ENCODE results near the gene RHOJ. TPM values are rescaled to one million over a fixed set of nuclear protein-coding genes. Genes with fewer than 3 reads are reported as not detected.

The RHOJ gene
- total RNA-seq, 8 experiments from 2014 or later, result 0.21 to 22.2 (median 0.72) TPM; not detected in 1

DNA sequence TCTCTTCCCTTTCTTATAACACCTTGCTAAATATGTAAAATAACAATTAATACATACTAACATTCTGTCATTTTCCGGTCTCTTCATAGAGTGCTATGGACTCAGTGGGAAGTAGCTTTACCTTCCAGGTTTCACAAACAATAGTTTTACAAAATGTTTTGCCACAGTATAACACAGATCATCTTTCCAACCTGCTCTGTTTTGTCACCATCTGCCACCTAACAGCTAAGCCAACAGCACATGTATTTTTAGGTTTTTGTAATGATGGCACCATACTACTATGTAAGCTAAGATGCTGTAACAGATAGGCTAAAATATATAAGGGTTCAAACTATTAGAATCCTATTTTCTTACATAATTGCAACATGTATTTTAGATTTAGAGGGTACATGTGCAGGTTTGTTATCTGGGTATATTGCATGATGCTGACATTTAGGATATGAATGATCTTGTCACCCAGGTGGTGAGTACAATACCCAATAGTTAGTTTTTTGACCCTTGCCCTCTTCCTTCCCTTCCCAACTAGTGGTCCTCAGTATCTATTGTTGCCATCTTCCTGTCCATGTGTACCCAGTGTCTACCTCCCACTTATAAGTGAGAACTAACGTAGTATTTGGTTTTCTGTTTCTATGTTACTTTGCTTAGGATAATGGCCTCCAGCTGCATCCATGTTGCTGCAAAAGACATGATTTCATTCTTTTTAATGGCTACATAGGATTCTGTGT, 8.7 kb downstream of the RHOJ start:
- 56 to 100% (median 76%) methylated on average over 1 to 2 of the region's 2 CpGs; no CpG with 5 or more reads in 2 of the 10 experiments for WGBS, 10 experiments
- no peak overlapping the region for H3K27ac ChIP-seq
- in situ Hi-C loops (cut with MboI; ENCODE audit: low pct_unique_long_range_greater_than_20kb in 2 of 9, low sequenced_read_pairs in 9 of 9, unreplicated experiment in 9 of 9), result no loop called here
- no peaks in the 10 kb centered on the region for H3K4me1 ChIP-seq (replicated peaks in 1 of 2)
- ATAC-seq (replicated peaks in 6 of 8), result no peak
- H3K4me3 ChIP-seq, result no peak overlapping the region

DNA sequence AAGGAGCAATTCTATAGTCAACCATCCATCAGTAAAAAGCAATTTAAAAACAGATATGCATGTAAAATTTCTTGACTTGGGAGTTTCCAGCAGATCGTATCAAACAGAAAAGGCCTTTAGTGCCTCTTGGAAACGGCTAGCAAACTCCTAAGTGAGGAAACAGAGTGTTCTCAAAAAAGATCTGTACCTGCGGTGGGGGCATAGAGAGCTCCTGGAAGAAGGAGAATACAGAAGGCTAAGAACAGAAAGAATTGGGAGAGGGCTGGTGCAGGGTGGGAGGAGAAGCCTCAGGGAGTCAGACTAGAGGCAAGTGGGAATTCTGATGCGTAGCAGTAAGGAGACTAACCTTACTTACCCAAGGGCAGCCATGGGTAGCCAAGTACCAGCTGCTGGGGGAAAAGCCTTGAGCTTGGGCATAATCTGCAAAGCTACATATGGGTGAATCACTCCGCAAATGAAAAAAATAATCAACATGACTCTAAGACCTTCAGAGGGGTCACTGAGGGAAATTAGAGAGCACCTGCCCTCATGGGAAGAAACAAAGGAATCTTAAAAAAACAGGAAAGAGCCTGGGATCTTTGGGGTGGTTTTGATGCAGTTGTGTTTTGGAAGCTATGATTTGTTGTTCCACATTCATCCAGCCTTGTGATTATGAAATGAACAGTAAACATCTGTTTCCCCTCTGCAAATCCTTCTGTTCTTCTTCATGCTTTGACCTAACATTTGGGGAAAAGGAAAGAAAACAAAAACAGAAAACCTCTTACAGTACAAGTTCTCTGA, 10.4 kb downstream of the RHOJ start:
- in situ Hi-C loops (cut with MboI; ENCODE audit: low pct_unique_long_range_greater_than_20kb in 2 of 9, low sequenced_read_pairs in 9 of 9, unreplicated experiment in 9 of 9), result no loop called here
- WGBS, 10 experiments, result 15 to 95% (median 70%) methylated on average over 1 to 4 of the region's 5 CpGs; no CpG with 5 or more reads in 1 of the 10 experiments
- H3K4me3 ChIP-seq, result no peak overlapping the region
- no peaks in the 10 kb centered on the region for H3K4me1 ChIP-seq (replicated peaks in 1 of 2)
- ATAC-seq (replicated peaks in 6 of 8), result no peak
- H3K27ac ChIP-seq, result no peak overlapping the region

- H3K4me3 ChIP-seq, result no peak overlapping the region
- H3K4me1 ChIP-seq (replicated peaks in 1 of 2), result peaks cover 0 to 10% of the 10 kb centered on the region in 2 donors
- WGBS, 10 experiments, result 7 to 89% (median 54%) methylated on average over 1 to 3 of the region's 3 CpGs; no CpG with 5 or more reads in 1 of the 10 experiments
- H3K27ac ChIP-seq, result no peak overlapping the region
- ATAC-seq (replicated peaks in 6 of 8), result no peak
- in situ Hi-C loops (cut with MboI; ENCODE audit: low pct_unique_long_range_greater_than_20kb in 2 of 9, low sequenced_read_pairs in 9 of 9, unreplicated experiment in 9 of 9), result no loop called here
Observed at GRCh38 chr14:63220526-63220925, 16.3 kb downstream of the RHOJ start.

DNA sequence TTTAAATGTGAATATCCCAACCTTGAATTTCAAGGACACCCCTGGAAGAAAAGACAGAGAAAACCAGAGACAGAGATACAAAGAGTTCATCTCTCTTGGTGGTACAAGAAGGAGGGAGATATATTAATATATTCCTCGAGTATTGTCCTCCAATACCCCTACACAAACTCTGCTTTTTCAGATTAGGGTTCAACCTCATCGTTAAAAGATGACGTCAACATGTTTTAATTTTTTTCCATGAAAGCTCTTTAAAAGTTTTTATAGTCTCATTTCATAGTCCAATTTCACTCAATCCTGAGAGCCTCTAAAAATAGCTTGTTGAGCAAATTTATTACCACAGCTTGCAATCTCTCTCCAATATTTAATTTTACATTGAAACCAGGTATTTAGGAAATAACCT, 19.4 kb downstream of the RHOJ start:
- peaks cover 0 to 10% of the 10 kb centered on the region in 2 donors for H3K4me1 ChIP-seq (replicated peaks in 1 of 2)
- no peak overlapping the region for H3K4me3 ChIP-seq
- H3K27ac ChIP-seq, result no peak overlapping the region
- WGBS, 10 experiments, result 0 to 100% (median 64%) methylated on average over 1 to 3 of the region's 3 CpGs
- in situ Hi-C loops (cut with MboI; ENCODE audit: low pct_unique_long_range_greater_than_20kb in 2 of 9, low sequenced_read_pairs in 9 of 9, unreplicated experiment in 9 of 9), result no loop called here
- ATAC-seq (replicated peaks in 6 of 8), result no peak

GRCh38 chr14:63224196-63224595, 20.0 kb downstream of the RHOJ start:
- WGBS, 10 experiments, result 18 to 67% (median 32%) methylated on average over 1 to 4 of the region's 4 CpGs; no CpG with 5 or more reads in 3 of the 10 experiments
- Histone ChIP-seq H3K4me3 (no peak overlapping the region), H3K27ac (peak overlapping the region in 1 of 2 donors; percentile 50), H3K4me1 (replicated peaks in 1 of 2) (peaks cover 0 to 10% of the 10 kb centered on the region in 2 donors)
- peak in 6 of 8 experiments; percentile 24 to 78 (median 58) for ATAC-seq (replicated peaks in 6 of 8)
- in situ Hi-C loops (cut with MboI; ENCODE audit: low pct_unique_long_range_greater_than_20kb in 2 of 9, low sequenced_read_pairs in 9 of 9, unreplicated experiment in 9 of 9), result no loop called here

- Histone ChIP-seq H3K27ac (no peak overlapping the region), H3K4me1 (replicated peaks in 1 of 2) (peaks cover 0 to 10% of the 10 kb centered on the region in 2 donors), H3K4me3 (no peak overlapping the region)
- in situ Hi-C loops (cut with MboI; ENCODE audit: low pct_unique_long_range_greater_than_20kb in 2 of 9, low sequenced_read_pairs in 9 of 9, unreplicated experiment in 9 of 9), result no loop called here
- WGBS, 10 experiments, result 47 to 100% (median 93%) methylated on average over 1 to 2 of the region's 2 CpGs; no CpG with 5 or more reads in 1 of the 10 experiments
- no peak for ATAC-seq (replicated peaks in 6 of 8)
Observed at GRCh38 chr14:63228217-63228616, 24.0 kb downstream of the RHOJ start.

- no peak for ATAC-seq (replicated peaks in 6 of 8)
Observed at GRCh38 chr14:63229330-63230059, 25.3 kb downstream of the RHOJ start.

GRCh38 chr14:63231766-63232165, 27.5 kb downstream of the RHOJ start:
- ATAC-seq (replicated peaks in 6 of 8), result no peak
- H3K4me1 ChIP-seq (replicated peaks in 1 of 2), result no peaks in the 10 kb centered on the region
- in situ Hi-C loops (cut with MboI; ENCODE audit: low pct_unique_long_range_greater_than_20kb in 2 of 9, low sequenced_read_pairs in 9 of 9, unreplicated experiment in 9 of 9), result no loop called here
- 0 to 100% (median 60%) methylated on average over 1 to 3 of the region's 3 CpGs; no CpG with 5 or more reads in 1 of the 10 experiments for WGBS, 10 experiments
- H3K27ac ChIP-seq, result no peak overlapping the region
- H3K4me3 ChIP-seq, result no peak overlapping the region

More at GRCh38 chr14:63229330-63230059, 25.3 kb downstream of the RHOJ start:
- Histone ChIP-seq H3K27ac (no peak overlapping the region), H3K4me3 (no peak overlapping the region), H3K4me1 (replicated peaks in 1 of 2) (peaks cover 0 to under 1% of the 10 kb centered on the region in 2 donors)
- 58 to 100% (median 84%) methylated on average over 2 to 5 of the region's 5 CpGs for WGBS, 10 experiments
- in situ Hi-C loops (cut with MboI; ENCODE audit: low pct_unique_long_range_greater_than_20kb in 2 of 9, low sequenced_read_pairs in 9 of 9, unreplicated experiment in 9 of 9), result no loop called here

DNA sequence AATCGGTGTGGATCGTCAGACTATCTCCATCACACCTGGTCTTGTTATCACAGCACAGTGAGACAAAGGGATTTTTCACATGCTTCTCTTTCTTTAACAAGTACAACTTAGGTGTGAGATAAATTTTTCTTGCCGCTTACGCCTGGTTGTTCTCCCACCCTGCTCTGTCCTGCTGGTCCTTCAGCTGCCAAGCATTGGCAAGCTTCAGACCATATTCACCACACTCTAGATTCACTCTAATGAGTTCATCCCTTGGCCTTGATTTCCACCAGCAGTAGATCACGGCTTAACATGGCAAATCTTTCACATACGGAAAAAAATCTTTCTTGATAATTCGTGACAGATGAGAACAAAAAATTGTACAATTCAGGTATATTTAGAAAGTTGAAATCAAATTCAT, 33.5 kb downstream of the RHOJ start:
- no peak for ATAC-seq (replicated peaks in 6 of 8)
- H3K4me3 ChIP-seq, result no peak overlapping the region
- WGBS, 10 experiments, result 31 to 100% (median 85%) methylated on average over 2 to 7 of the region's 7 CpGs
- H3K4me1 ChIP-seq (replicated peaks in 1 of 2), result no peaks in the 10 kb centered on the region
- H3K27ac ChIP-seq, result no peak overlapping the region
- in situ Hi-C loops (cut with MboI; ENCODE audit: low pct_unique_long_range_greater_than_20kb in 2 of 9, low sequenced_read_pairs in 9 of 9, unreplicated experiment in 9 of 9), result no loop called here

DNA sequence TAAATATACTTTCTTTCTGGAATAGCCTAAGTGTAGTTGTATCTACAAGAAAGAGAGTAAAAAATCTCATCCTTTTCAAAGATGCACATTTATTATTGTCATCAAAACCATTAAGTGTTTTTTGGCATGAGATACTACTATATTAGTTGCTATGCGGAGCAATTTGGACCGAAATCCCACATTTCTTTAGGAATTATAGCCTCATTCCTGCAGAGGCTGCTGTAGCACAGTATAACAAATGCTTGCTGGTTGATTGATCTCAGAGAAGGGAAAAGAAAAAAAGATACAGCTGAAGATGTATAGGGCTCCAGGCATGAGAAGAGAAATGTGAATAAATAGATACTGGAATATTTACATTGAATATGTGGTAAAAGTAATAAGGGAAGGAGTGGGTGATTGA, 36.0 kb downstream of the RHOJ start:
- in situ Hi-C loops (cut with MboI; ENCODE audit: low pct_unique_long_range_greater_than_20kb in 2 of 9, low sequenced_read_pairs in 9 of 9, unreplicated experiment in 9 of 9), result no loop called here
- Histone ChIP-seq H3K4me1 (replicated peaks in 1 of 2) (no peaks in the 10 kb centered on the region), H3K4me3 (no peak overlapping the region), H3K27ac (no peak overlapping the region)
- ATAC-seq (replicated peaks in 6 of 8), result no peak
- 3 to 100% (median 86%) methylated on average over 1 to 2 of the region's 2 CpGs for WGBS, 10 experiments

GRCh38 chr14:63241096-63241495, 36.9 kb downstream of the RHOJ start:
- H3K4me1 ChIP-seq (replicated peaks in 1 of 2), result no peaks in the 10 kb centered on the region
- WGBS, 10 experiments, result 75 to 92% (median 80%) methylated on average over 4 of the region's 4 CpGs; no CpG with 5 or more reads in 5 of the 10 experiments
- no peak for ATAC-seq (replicated peaks in 6 of 8)
- H3K27ac ChIP-seq, result no peak overlapping the region
- in situ Hi-C loops (cut with MboI; ENCODE audit: low pct_unique_long_range_greater_than_20kb in 2 of 9, low sequenced_read_pairs in 9 of 9, unreplicated experiment in 9 of 9), result no loop called here
- H3K4me3 ChIP-seq, result no peak overlapping the region

- H3K27ac ChIP-seq, result no peak overlapping the region
- no peak overlapping the region for H3K4me3 ChIP-seq
- no peak for ATAC-seq (replicated peaks in 6 of 8)
- in situ Hi-C loops (cut with MboI; ENCODE audit: low pct_unique_long_range_greater_than_20kb in 2 of 9, low sequenced_read_pairs in 9 of 9, unreplicated experiment in 9 of 9), result no loop called here
- 3 to 100% (median 95%) methylated on average over 1 to 4 of the region's 5 CpGs for WGBS, 10 experiments
- H3K4me1 ChIP-seq (replicated peaks in 1 of 2), result no peaks in the 10 kb centered on the region
Observed at GRCh38 chr14:63243646-63244045, 39.4 kb downstream of the RHOJ start.

GRCh38 chr14:63245893-63246292, 41.6 kb downstream of the RHOJ start:
- Histone ChIP-seq H3K4me1 (replicated peaks in 1 of 2) (no peaks in the 10 kb centered on the region), H3K27ac (no peak overlapping the region), H3K4me3 (no peak overlapping the region)
- 10 to 80% (median 20%) methylated on average over 1 of the region's 1 CpG; no CpG with 5 or more reads in 3 of the 10 experiments for WGBS, 10 experiments
- ATAC-seq (replicated peaks in 6 of 8), result no peak
- in situ Hi-C loops (cut with MboI; ENCODE audit: low pct_unique_long_range_greater_than_20kb in 2 of 9, low sequenced_read_pairs in 9 of 9, unreplicated experiment in 9 of 9), result no loop called here

Data from motor neuron (in vitro differentiated cells).